HG03520 (cell line): ENCODE results near the gene ANKRD63.

Experiments
- ATAC-seq: cut with Tn5 transposase; IDR thresholded peaks from one replicate; pipeline ENCODE4 v1.9.1; 2021; ENCODE audit warnings: mild to moderate bottlenecking, moderate library complexity; ENCODE audit not compliant: unreplicated experiment

Gene ANKRD63

GRCh38 chr15:40263024-40263754, 19.7 kb downstream of the ANKRD63 start:
- ATAC-seq, result no peak

GRCh38 chr15:40259021-40259420, 23.8 kb downstream of the ANKRD63 start:
- no peak for ATAC-seq

- ATAC-seq, result no peak
Observed at GRCh38 chr15:40258544-40258943, 24.3 kb downstream of the ANKRD63 start.

- ATAC-seq, result no peak
Observed at GRCh38 chr15:40257656-40258450, 25.0 kb downstream of the ANKRD63 start.

- ATAC-seq, result no peak
Observed at GRCh38 chr15:40256638-40257235, 26.1 kb downstream of the ANKRD63 start.

GRCh38 chr15:40255033-40255432, 27.8 kb downstream of the ANKRD63 start:
- no peak for ATAC-seq

- no peak for ATAC-seq
Observed at GRCh38 chr15:40254452-40254851, 28.4 kb downstream of the ANKRD63 start.

GRCh38 chr15:40253167-40253790, 29.6 kb downstream of the ANKRD63 start:
- no peak for ATAC-seq

GRCh38 chr15:40252438-40253166, 30.3 kb downstream of the ANKRD63 start:
- no peak for ATAC-seq

GRCh38 chr15:40252141-40252437, 30.8 kb downstream of the ANKRD63 start:
- ATAC-seq, result no peak

- ATAC-seq, result no peak
Observed at GRCh38 chr15:40251486-40252140, 31.3 kb downstream of the ANKRD63 start.

GRCh38 chr15:40250771-40251483, 31.9 kb downstream of the ANKRD63 start:
- no peak for ATAC-seq

GRCh38 chr15:40250304-40250656, 32.6 kb downstream of the ANKRD63 start:
- no peak for ATAC-seq

- ATAC-seq, result no peak
Observed at GRCh38 chr15:40249477-40250303, 33.2 kb downstream of the ANKRD63 start.

GRCh38 chr15:40248006-40248783, 34.7 kb downstream of the ANKRD63 start:
- no peak for ATAC-seq

GRCh38 chr15:40247406-40247971, 35.4 kb downstream of the ANKRD63 start:
- ATAC-seq, result no peak

- no peak for ATAC-seq
Observed at GRCh38 chr15:40246496-40247280, 36.2 kb downstream of the ANKRD63 start.
